GM23338 (cell line): ENCODE results near the gene CORO2A. TPM values are rescaled to one million over a fixed set of nuclear protein-coding genes. Genes with fewer than 3 reads are reported as not detected.

Experiments used
- ATAC-seq: fragments of 200-7000 bp; cut with Tn5 transposase; 3 replicates; pipeline ENCODE4 v1.9.1; 2020
- DNase-seq: peaks from one replicate; pipeline ENCODE4 v3.0.0-alpha.2; 2015; ENCODE audit warnings: low spot score
- H2AFZ ChIP-seq: fragments of 200-600 bp; sonication (generic); 2 replicates; pipeline ENCODE4 v1.8.0; 2016; ENCODE audit warnings: antibody characterized with exemption, mild to moderate bottlenecking, moderate library complexity
- H3F3A ChIP-seq: fragments of 200-600 bp; sonication (generic); replicated peaks from 2 replicates; pipeline ENCODE4 v1.8.0; 2017; ENCODE audit warnings: antibody characterized with exemption, mixed run types, low read depth
- H3K27ac ChIP-seq: fragments of 200-600 bp; sonication (generic); 2 replicates; pipeline ENCODE4 v1.6.1; 2016; ENCODE audit warnings: low read depth
- H3K27me3 ChIP-seq: fragments of 200-600 bp; sonication (generic); 2 replicates; pipeline ENCODE4 v1.8.0; 2016; ENCODE audit warnings: mild to moderate bottlenecking, mixed run types, moderate library complexity; ENCODE audit not compliant: insufficient read depth
- H3K36me3 ChIP-seq: fragments of 200-600 bp; sonication (generic); 2 replicates; pipeline ENCODE4 v1.8.0; 2016; ENCODE audit warnings: mild to moderate bottlenecking; ENCODE audit not compliant: insufficient read depth
- H3K4me1 ChIP-seq: fragments of 200-600 bp; sonication (generic); 2 replicates; pipeline ENCODE4 v1.8.0; 2016; ENCODE audit warnings: mild to moderate bottlenecking, moderate library complexity; ENCODE audit not compliant: insufficient read depth
- H3K4me2 ChIP-seq: fragments of 200-600 bp; sonication (generic); 2 replicates; pipeline ENCODE4 v1.7.1; 2017; ENCODE audit warnings: mixed run types
- H3K4me3 ChIP-seq: fragments of 200-600 bp; sonication (generic); 2 replicates; pipeline ENCODE4 v1.6.1; 2016; ENCODE audit warnings: mixed run types
- H3K79me2 ChIP-seq: fragments of 200-600 bp; sonication (generic); replicated peaks from 2 replicates; pipeline ENCODE4 v1.8.0; 2017; ENCODE audit warnings: mild to moderate bottlenecking; ENCODE audit not compliant: insufficient read depth
- H3K9me2 ChIP-seq: fragments of 200-600 bp; sonication (generic); 2 replicates; pipeline ENCODE4 v1.8.0; 2017; ENCODE audit not compliant: insufficient read depth
- H4K20me1 ChIP-seq: fragments of 200-600 bp; sonication (generic); replicated peaks from 2 replicates; pipeline ENCODE4 v1.8.0; 2017; ENCODE audit warnings: mild to moderate bottlenecking; ENCODE audit not compliant: insufficient read depth
- H3K27ac Mint-ChIP-seq: 2 replicates; pipeline ENCODE4 v1.8.0; 2020; ENCODE audit warnings: inconsistent platforms, mild to moderate bottlenecking, moderate library complexity, mixed read lengths
- H3K27me3 Mint-ChIP-seq: 3 replicates; pipeline ENCODE4 v1.8.0; 2022; ENCODE audit warnings: low read depth, mild to moderate bottlenecking, moderate library complexity, mixed read lengths, inconsistent platforms; ENCODE audit not compliant: insufficient read depth, poor library complexity
- H3K36me3 Mint-ChIP-seq: 3 replicates; pipeline ENCODE4 v1.8.0; 2021; ENCODE audit warnings: low read depth, mild to moderate bottlenecking, inconsistent platforms, moderate library complexity, mixed read lengths
- H3K4me1 Mint-ChIP-seq: 3 replicates; pipeline ENCODE4 v1.8.0; 2020; ENCODE audit warnings: mild to moderate bottlenecking, inconsistent platforms, mixed read lengths
- H3K4me3 Mint-ChIP-seq: 3 replicates; pipeline ENCODE4 v1.8.0; 2021; ENCODE audit warnings: moderate library complexity, mild to moderate bottlenecking, inconsistent platforms, mixed read lengths
- H3K9me3 Mint-ChIP-seq: 3 replicates; pipeline ENCODE4 v1.8.0; 2020; ENCODE audit warnings: moderate library complexity, mild to moderate bottlenecking, inconsistent platforms, mixed read lengths
- CREB1 ChIP-seq: fragments of 250-450 bp; sonication (Bioruptor Pico); IDR thresholded peaks from 2 replicates; pipeline ENCODE4 v1.5.0; 2020; ENCODE audit warnings: low read depth, mild to moderate bottlenecking, moderate library complexity
- CTCF ChIP-seq, 2 experiments: fragments of 200-600 bp in 1 of 2; sonication (generic) in 1 of 2; conservative IDR thresholded peaks; 2 replicates each; pipeline versions ENCODE4 v1.5.1 to v1.6.1; 2016 to 2017; ENCODE audit warnings: antibody characterized with exemption in 2 of 2, low read depth in 2 of 2, mild to moderate bottlenecking in 2 of 2, moderate library complexity in 1 of 2
- ETS1 ChIP-seq: IDR thresholded peaks from 2 replicates; pipeline ENCODE4 v1.6.1; 2016; ENCODE audit warnings: antibody characterized with exemption
- EZH2 ChIP-seq: fragments of 200-600 bp; sonication (generic); IDR thresholded peaks from one replicate; pipeline ENCODE4 v1.8.0; 2017; ENCODE audit warnings: antibody characterized with exemption, mild to moderate bottlenecking, low read depth; ENCODE audit not compliant: unreplicated experiment
- EZH2phosphoT487 ChIP-seq: fragments of 200-600 bp; sonication (generic); IDR thresholded peaks from one replicate; pipeline ENCODE4 v1.8.1; 2018; ENCODE audit warnings: antibody characterized with exemption; ENCODE audit not compliant: unreplicated experiment
- JUNB ChIP-seq: IDR thresholded peaks from one replicate; pipeline ENCODE4 v1.6.1; 2016; ENCODE audit warnings: antibody characterized with exemption; ENCODE audit not compliant: unreplicated experiment
- NANOG ChIP-seq: IDR thresholded peaks from 2 replicates; pipeline ENCODE4 v1.6.1; 2016; ENCODE audit warnings: antibody characterized with exemption, borderline replicate concordance
- POLR2AphosphoS5 ChIP-seq: IDR thresholded peaks from 2 replicates; pipeline ENCODE4 v1.6.1; 2016; ENCODE audit warnings: antibody characterized with exemption, low read depth
- REST ChIP-seq: IDR thresholded peaks from one replicate; pipeline ENCODE4 v1.6.1; 2018; ENCODE audit warnings: antibody characterized with exemption; ENCODE audit not compliant: unreplicated experiment
- STAT1 ChIP-seq: IDR thresholded peaks from one replicate; pipeline ENCODE4 v1.6.1; 2016; ENCODE audit warnings: antibody characterized with exemption; ENCODE audit not compliant: unreplicated experiment
- ZNF114 ChIP-seq: fragments of 250-450 bp; sonication (Bioruptor Pico); IDR thresholded peaks from 2 replicates; pipeline ENCODE4 v1.5.0; 2020; ENCODE audit warnings: mild to moderate bottlenecking, moderate library complexity
- ZNF331 ChIP-seq: fragments of 250-450 bp; sonication (Bioruptor Pico); IDR thresholded peaks from 2 replicates; pipeline ENCODE4 v1.5.0; 2020; ENCODE audit warnings: low read depth, mild to moderate bottlenecking, moderate library complexity
- polyA plus RNA-seq: library from polyadenylated mRNA; unstranded; fragments of >200 nt; fragmentation: Nextera tagmentation; extraction: Ambion mirVana; gene quantifications from 2 replicates; pipeline ENCODE4 v1.2.1, GENCODE V29; 2016
- total RNA-seq: library from RNA; depleted of rRNA; stranded (reverse); fragments of >200 nt; shearing (Covaris generic); gene quantifications from 2 replicates; pipeline ENCODE4 v1.2.3, GENCODE V29; 2014

CORO2A gene
- total and polyA plus RNA-seq, 2 experiments from 2014 or later = 12.9 to 27.6 TPM

- no peak for TF ChIP-seq CTCF (conservative IDR thresholded peaks at IDR 0.05; ENCODE audit: low read depth in 2 of 2)
- TF ChIP-seq ETS1 = no peak
- no peak for TF ChIP-seq ZNF114 (CRISPR knock-in tag)
- no peak for TF ChIP-seq REST
- no peak for TF ChIP-seq ZNF331 (CRISPR knock-in tag)
These were observed 94.6 kb downstream of the CORO2A start (continued) for GRCh38 chr9:98097836-98098235.

- no peaks in the 10 kb centered on the region for H4K20me1 ChIP-seq
- H3K27me3 ChIP-seq = no peaks in the 10 kb centered on the region
- H2AFZ ChIP-seq = no peak overlapping the region
- H3K36me3 Mint-ChIP-seq = peaks cover 5% of the 10 kb centered on the region; the same call in 1 of the 3 replicates
- H3K36me3 ChIP-seq = peaks cover 8% of the 10 kb centered on the region; the same call in 1 of the 2 replicates
- H3K27me3 Mint-ChIP-seq = peaks cover 16% of the 10 kb centered on the region
- no peak overlapping the region for H3K4me3 Mint-ChIP-seq
- H3K9me3 Mint-ChIP-seq = no peaks in the 10 kb centered on the region
- H3K27ac ChIP-seq = no peak overlapping the region
- peaks cover 18% of the 10 kb centered on the region for H3K4me1 Mint-ChIP-seq
- DNase-seq (no peak), ATAC-seq (no peak)
- no peaks in the 10 kb centered on the region for H3K9me2 ChIP-seq
- no peak overlapping the region for H3K4me2 ChIP-seq
- H3K27ac Mint-ChIP-seq = no peak overlapping the region
- H3F3A ChIP-seq = no peaks in the 10 kb centered on the region
- H3K4me3 ChIP-seq = no peak overlapping the region
- H3K4me1 ChIP-seq = peaks cover 12% of the 10 kb centered on the region
- no peaks in the 10 kb centered on the region for H3K79me2 ChIP-seq
- TF ChIP-seq ETS1 = no peak
- TF ChIP-seq EZH2phosphoT487 = no peak
- no peak for TF ChIP-seq ZNF114 (CRISPR knock-in tag)
- TF ChIP-seq CTCF (conservative IDR thresholded peaks at IDR 0.05; ENCODE audit: low read depth in 2 of 2) = no peak
- no peak for TF ChIP-seq EZH2
- TF ChIP-seq REST = no peak
- no peak for TF ChIP-seq STAT1
- no peak for TF ChIP-seq JUNB
- no peak for TF ChIP-seq POLR2AphosphoS5
- no peak for TF ChIP-seq CREB1 (CRISPR knock-in tag)
- TF ChIP-seq NANOG = no peak
- TF ChIP-seq ZNF331 (CRISPR knock-in tag) = no peak
These were observed 96.3 kb downstream of the CORO2A start for GRCh38 chr9:98096091-98096490.
